Liver (tissue), 3 donors: Measurements from ENCODE around the gene FKBP9.

ENCODE experiments used
- ATF3 ChIP-seq: IDR thresholded peaks from 2 replicates; pipeline ENCODE4 v1.6.1; 2016; ENCODE audit warnings: antibody characterized with exemption
- CTCF ChIP-seq: fragments of 150-350 bp; IDR thresholded peaks from 2 replicates; pipeline ENCODE4 v1.5.1; 2017; ENCODE audit warnings: improper control_type of control experiment, low read depth, low read length; ENCODE audit not compliant: missing input control
- HNF4G ChIP-seq: IDR thresholded peaks from 2 replicates; pipeline ENCODE4 v1.6.1; 2016; ENCODE audit warnings: antibody characterized with exemption
- MAX ChIP-seq: IDR thresholded peaks from 2 replicates; pipeline ENCODE4 v1.6.1; 2016; ENCODE audit warnings: antibody characterized with exemption
- REST ChIP-seq: IDR thresholded peaks from 2 replicates; pipeline ENCODE4 v1.6.1; 2016; ENCODE audit warnings: antibody characterized with exemption, mild to moderate bottlenecking
- RXRA ChIP-seq, 2 donors: IDR thresholded peaks; 2 replicates each; pipeline ENCODE4 v1.6.1; 2017 to 2018; ENCODE audit warnings: antibody characterized with exemption in 2 of 2, mild to moderate bottlenecking in 1 of 2
- SP1 ChIP-seq: IDR thresholded peaks from 2 replicates; pipeline ENCODE4 v1.6.1; 2018; ENCODE audit warnings: antibody characterized with exemption, mild to moderate bottlenecking
- TAF1 ChIP-seq: conservative IDR thresholded peaks from 2 replicates; pipeline ENCODE4 v1.6.1; 2016; ENCODE audit warnings: antibody characterized with exemption, mild to moderate bottlenecking
- YY1 ChIP-seq: IDR thresholded peaks from 2 replicates; pipeline ENCODE4 v1.6.1; 2016; ENCODE audit warnings: antibody characterized with exemption, mild to moderate bottlenecking
- donor health status: healthy.
- donor health status: healthy.

- TF ChIP-seq CTCF (no peak), HNF4G (no peak), TAF1 (no peak), SP1 (no peak), YY1 (no peak), RXRA (IDR thresholded peaks at IDR 0.05) (no peak), REST (no peak), MAX (no peak), ATF3 (no peak)
Observed at GRCh38 chr7:33039903-33040292, 82.7 kb downstream of the FKBP9 start.
